K562 (cell line): Measurements from ENCODE around the gene DOCK4. TPM values are rescaled to one million over a fixed set of nuclear protein-coding genes. Genes with fewer than 3 reads are reported as not detected.

ENCODE experiments used
- ATAC-seq: fragments of 200-7000 bp; cut with Tn5 transposase; 3 replicates; pipeline ENCODE4 v1.9.1; 2020; ENCODE audit warnings: moderate library complexity
- BruUV-seq: library from RNA; stranded (reverse); fragments of 400-500 nt; replicated peaks from 2 replicates; lab custom pipeline; 2021; lab: Mats Ljungman, UMichigan
- CTCF ChIA-PET: fragments of 300-600 bp; formaldehyde crosslinking; extraction: SDS; loops from one replicate; lab custom pipeline; 2021; ENCODE audit warnings: low intra/inter-chr PET ratio; lab: Yijun Ruan, JAX
- POLR2A ChIA-PET: fragments of 300-600, 350-650 bp; sonication (Branson Sonifier 250); formaldehyde crosslinking; extraction: SDS; loops from one replicate; lab custom pipeline; 2021; ENCODE audit warnings: antibody characterized with exemption, inconsistent platforms; lab: Yijun Ruan, JAX
- DNase-seq, 4 experiments: peaks; one replicate each; pipeline versions ENCODE4 v3.0.0 to v3.0.0-alpha.2; 2011 to 2018; ENCODE audit warnings: low spot score in 3 of 4, mixed read lengths in 3 of 4; ENCODE audit errors: extremely low read depth in 1 of 4
- FAIRE-seq: peaks from 2 replicates; lab custom pipeline; 2011; peaks lifted over from hg19 to GRCh38; lab: Jason Lieb, UNC
- H2AFZ ChIP-seq: 2 replicates; pipeline ENCODE4 v1.6.0; 2011; ENCODE audit warnings: low read depth, low read length, control low read depth, inconsistent platforms
- H3K27ac ChIP-seq: fragments of 200-600 bp; 3 replicates; pipeline ENCODE4 v1.8.0; 2011; ENCODE audit warnings: low read depth, mild to moderate bottlenecking, control low read depth, inconsistent platforms, low read length, moderate library complexity, mixed read lengths; ENCODE audit errors: extremely low read depth
- H3K27me3 ChIP-seq, 2 experiments: fragments of 300-600 bp in 1 of 2; 2 replicates in 1 of 2; 3 replicates in 1 of 2; pipeline versions ENCODE4 v1.6.0 to v1.8.0; 2011; ENCODE audit warnings: inconsistent platforms in 2 of 2, low read length in 2 of 2, mild to moderate bottlenecking in 1 of 2, mixed read lengths in 1 of 2, moderate library complexity in 1 of 2; ENCODE audit not compliant: control insufficient read depth in 2 of 2, insufficient read depth in 2 of 2
- H3K36me3 ChIP-seq: fragments of 300-600 bp; 3 replicates; pipeline ENCODE4 v1.8.0; 2011; ENCODE audit warnings: mild to moderate bottlenecking, low read length, inconsistent platforms; ENCODE audit not compliant: control insufficient read depth, insufficient read depth
- H3K4me1 ChIP-seq, 2 experiments: fragments of 200-600 bp in 1 of 2; replicated peaks in 1 of 2; 2 replicates in 1 of 2; 3 replicates in 1 of 2; pipeline versions ENCODE4 v1.5.1 to v1.8.0; 2011; ENCODE audit warnings: inconsistent platforms in 2 of 2, low read length in 2 of 2, mild to moderate bottlenecking in 1 of 2, mixed read lengths in 1 of 2, moderate library complexity in 1 of 2; ENCODE audit not compliant: control insufficient read depth in 2 of 2, insufficient read depth in 2 of 2
- H3K4me2 ChIP-seq: 2 replicates; pipeline ENCODE4 v1.6.1; 2011; ENCODE audit warnings: low read length, control low read depth, inconsistent platforms, mixed read lengths; ENCODE audit not compliant: insufficient read depth
- H3K4me3 ChIP-seq: fragments of 200-600 bp; sonication (generic), shearing (Covaris generic); 2 replicates; pipeline ENCODE4 v1.5.1; 2016; ENCODE audit warnings: control low read depth, inconsistent platforms
- H3K79me2 ChIP-seq: fragments of 200-600 bp; 3 replicates; pipeline ENCODE4 v1.8.0; 2011; ENCODE audit warnings: low read length, inconsistent platforms; ENCODE audit not compliant: control insufficient read depth, insufficient read depth
- H3K9ac ChIP-seq, 2 experiments: 2 replicates each; pipeline versions ENCODE4 v1.6.0 to v1.6.1; 2011; ENCODE audit warnings: low read depth in 2 of 2, low read length in 2 of 2, control low read depth in 1 of 2, inconsistent platforms in 1 of 2, mild to moderate bottlenecking in 1 of 2, mixed read lengths in 1 of 2; ENCODE audit not compliant: insufficient read depth in 1 of 2
- H3K9me1 ChIP-seq: one replicate; pipeline ENCODE4 v1.6.0; 2011; ENCODE audit warnings: inconsistent platforms, mild to moderate bottlenecking, low read length, moderate library complexity; ENCODE audit not compliant: control insufficient read depth, insufficient read depth
- H3K9me3 ChIP-seq: replicated peaks from 2 replicates; pipeline ENCODE4 v1.5.1; 2011; ENCODE audit warnings: low read depth, low read length, inconsistent platforms; ENCODE audit not compliant: control insufficient read depth, insufficient read depth
- H4K20me1 ChIP-seq: replicated peaks from 2 replicates; pipeline ENCODE4 v1.6.1; 2011; ENCODE audit warnings: low read length, inconsistent platforms, mixed read lengths; ENCODE audit not compliant: control insufficient read depth, insufficient read depth
- ARID1B ChIP-seq: fragments of 450-650 bp; IDR thresholded peaks from 2 replicates; pipeline ENCODE4 v1.6.1; 2016; ENCODE audit warnings: antibody characterized with exemption, mild to moderate bottlenecking, inconsistent platforms
- CEBPG ChIP-seq, 3 experiments: fragments of 200-800 bp in 1 of 3; sonication (Bioruptor generic) in 1 of 3; sonication (generic) in 1 of 3; formaldehyde crosslinking in 1 of 3; IDR thresholded peaks in 2 of 3; conservative IDR thresholded peaks in 1 of 3; 2 replicates each; pipeline versions ENCODE4 v1.6.1 to v1.8.0; 2016 to 2022; ENCODE audit warnings: missing compliant biosample characterization in 2 of 3, missing genetic modification characterization in 2 of 3, mild to moderate bottlenecking in 1 of 3, missing genetic modification reagents in 1 of 3
- HNRNPH1 ChIP-seq: fragments of 200-400 bp; formaldehyde crosslinking; optimal IDR thresholded peaks from 2 replicates; pipeline ENCODE3; 2017; ENCODE audit warnings: low read depth, mild to moderate bottlenecking, low read length, moderate library complexity
- PKNOX1 ChIP-seq: fragments of 450-650 bp; IDR thresholded peaks from 2 replicates; pipeline ENCODE4 v1.6.1; 2016
- RBM15 ChIP-seq: fragments of 200-400 bp; formaldehyde crosslinking; IDR thresholded peaks from 2 replicates; pipeline ENCODE4 v1.6.1; 2018; ENCODE audit warnings: mild to moderate bottlenecking, low read length, moderate library complexity; ENCODE audit not compliant: insufficient read depth
- SIN3A ChIP-seq, 2 experiments: fragments of 150-350 bp in 1 of 2; IDR thresholded peaks; 2 replicates each; pipeline ENCODE4 v1.6.1; 2011 to 2016; ENCODE audit warnings: borderline replicate concordance in 2 of 2, low read depth in 2 of 2, low read length in 2 of 2, mild to moderate bottlenecking in 2 of 2, moderate library complexity in 2 of 2; ENCODE audit not compliant: control insufficient read depth in 1 of 2
- TEAD2 ChIP-seq: fragments of 450-650 bp; IDR thresholded peaks from 2 replicates; pipeline ENCODE4 v1.6.1; 2016; ENCODE audit warnings: missing genetic modification characterization, control low read depth, missing compliant biosample characterization
- ZNF277 ChIP-seq: fragments of 250-450 bp; sonication (Bioruptor Pico); IDR thresholded peaks from 2 replicates; pipeline ENCODE4 v1.8.0; 2022; ENCODE audit warnings: inconsistent platforms, mild to moderate bottlenecking, moderate library complexity, borderline replicate concordance
- WGBS: fragments of 100-300 bp; shearing (Covaris generic); methylation state at CpG from one replicate; pipeline ENCODE4 v1.1.6; 2016; ENCODE audit warnings: low coverage, mixed read lengths; ENCODE audit not compliant: insufficient coverage; ENCODE audit errors: missing lambda C conversion rate; 5-methylcytosine and 5-hydroxymethylcytosine counted together
- in situ Hi-C: fragments of 300-500 bp; cut with MboI; formaldehyde crosslinking; loops from 4 replicates; pipeline ENCODE4 v1.15.0; 2018; ENCODE audit warnings: inconsistent platforms, mixed read lengths
- intact Hi-C: fragments of 100-400 bp; cut with micrococcal nuclease; formaldehyde crosslinking; loops from 2 replicates; pipeline ENCODE4 v1.14.2; 2022
- polyA plus RNA-seq, 8 experiments: library from polyadenylated mRNA; depleted of rRNA in 4 of 8; stranded (reverse) in 5 of 8; unstranded in 3 of 8; fragments of >200 nt; fragmentation: Nextera tagmentation in 2 of 8; fragmentation: Illumina TruSeq in 1 of 8; extraction: Ambion mirVana in 2 of 8; extraction: Trizol in 1 of 8; gene quantifications; 2 replicates each; pipeline versions ENCODE4 v1.2.1 to v1.2.3, GENCODE V29; 2011 to 2014; ENCODE audit warnings: inconsistent platforms in 1 of 8, missing spikeins in 1 of 8
- total RNA-seq, 7 experiments: library from RNA; depleted of rRNA in 6 of 7; stranded (reverse); fragments of >200 nt in 6 of 7; fragmentation: Illumina TruSeq in 2 of 7; extraction: Trizol in 2 of 7; gene quantifications; 2 replicates each; pipeline versions ENCODE4 v1.2.1 to v1.2.3, GENCODE V29; 2011 to 2021; ENCODE audit warnings: low replicate concordance in 1 of 7

Gene DOCK4
- total and polyA plus RNA-seq, 9 of the 15 experiments (the other 6 are each of a cell fraction or from before 2014, with no cell fraction given), result 0.42 to 5.7 (median 2.3) TPM

GRCh38 chr7:112213735-112214134 is 7.5 kb upstream of the DOCK4 start (continued):
- TF ChIP-seq SIN3A (IDR thresholded peaks at IDR 0.05; ENCODE audit: borderline replicate concordance in 2 of 2, control insufficient read depth in 1 of 2, low read depth in 2 of 2, low read length in 2 of 2) (no peak), ARID1B (no peak), RBM15 (no peak), HNRNPH1 (no peak), CEBPG (CRISPR knock-in tag; IDR thresholded peaks at IDR 0.05) (no peak), CEBPG (tag; conservative IDR thresholded peaks at IDR 0.05 in 1 of 2, IDR thresholded peaks at IDR 0.05 in 1 of 2) (no peak), PKNOX1 (no peak)

DNA sequence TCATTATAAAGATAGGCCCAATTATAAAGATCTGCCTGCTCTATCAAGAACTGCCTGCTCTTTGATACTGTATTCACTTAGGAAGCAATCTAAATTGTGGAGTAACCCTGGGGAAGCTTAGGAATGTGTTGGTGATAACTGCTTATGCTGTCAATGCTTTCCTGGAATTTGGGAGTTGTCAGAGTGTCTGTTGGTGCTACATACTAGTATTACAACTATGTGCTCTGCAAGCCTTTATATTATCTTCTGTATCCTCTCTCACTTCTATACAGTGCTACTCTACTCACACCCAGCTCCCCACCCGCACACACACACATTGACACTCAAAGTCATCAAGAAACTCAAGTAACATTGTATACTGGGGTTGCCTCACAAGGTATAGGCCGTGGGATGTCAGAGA is 6.4 kb upstream of the DOCK4 start:
- Histone ChIP-seq H4K20me1 (no peaks in the 10 kb centered on the region), H3K4me3 (no peak overlapping the region), H2AFZ (no peak overlapping the region), H3K79me2 (peaks cover 10% of the 10 kb centered on the region; the same call in 2 of the 3 replicates), H3K9me3 (no peaks in the 10 kb centered on the region), H3K4me1 (0 out of 5 replicates have a peak, but pooled peaks cover 0 to 2% of the 10 kb centered on the region in 2 experiments), H3K9ac (no peak overlapping the region), H3K36me3 (no peaks in the 10 kb centered on the region), H3K27ac (no peak overlapping the region), H3K9me1 (no peaks in the 10 kb centered on the region), H3K27me3 (no peaks in the 10 kb centered on the region), H3K4me2 (no peak overlapping the region)
- no peak for DNase-seq
- ChIA-PET CTCF (no interaction called here), POLR2A (no interaction called here)
- FAIRE-seq, result no peak
- peak; percentile 69; the same call in 1 of the 2 replicates for TF ChIP-seq ZNF277
- no peak for TF ChIP-seq TEAD2
- no TSS peak for BruUV-seq
- 56% methylated on average over 2 of the region's 2 CpGs for WGBS
- in situ Hi-C loops (no loop called here), intact Hi-C loops (no loop called here)
- ATAC-seq, result no peak; the same call in 2 of the 3 replicates
